Measurements from ENCODE around the gene CARMIL1.

DNA sequence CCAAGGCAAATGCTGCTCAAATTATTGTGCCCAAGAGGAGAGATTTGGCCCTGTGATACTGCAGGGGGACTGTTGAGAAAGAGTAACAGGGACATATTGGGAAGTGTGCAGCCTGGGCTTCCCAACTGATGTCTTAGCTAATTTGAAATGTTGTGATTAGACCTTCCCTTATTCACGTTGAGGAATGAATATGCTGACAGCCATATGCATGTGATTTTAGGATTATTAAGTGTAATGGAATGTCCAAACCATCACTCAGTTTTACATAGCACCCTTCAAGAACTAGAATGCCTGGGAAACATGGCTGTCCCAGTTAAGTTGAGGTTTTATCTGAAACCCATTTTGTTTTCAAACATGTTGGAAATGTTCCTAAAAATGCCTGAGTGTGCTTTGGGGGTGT, 81.4 kb downstream of the CARMIL1 start:
- TF ChIP-seq, protein P1, sequence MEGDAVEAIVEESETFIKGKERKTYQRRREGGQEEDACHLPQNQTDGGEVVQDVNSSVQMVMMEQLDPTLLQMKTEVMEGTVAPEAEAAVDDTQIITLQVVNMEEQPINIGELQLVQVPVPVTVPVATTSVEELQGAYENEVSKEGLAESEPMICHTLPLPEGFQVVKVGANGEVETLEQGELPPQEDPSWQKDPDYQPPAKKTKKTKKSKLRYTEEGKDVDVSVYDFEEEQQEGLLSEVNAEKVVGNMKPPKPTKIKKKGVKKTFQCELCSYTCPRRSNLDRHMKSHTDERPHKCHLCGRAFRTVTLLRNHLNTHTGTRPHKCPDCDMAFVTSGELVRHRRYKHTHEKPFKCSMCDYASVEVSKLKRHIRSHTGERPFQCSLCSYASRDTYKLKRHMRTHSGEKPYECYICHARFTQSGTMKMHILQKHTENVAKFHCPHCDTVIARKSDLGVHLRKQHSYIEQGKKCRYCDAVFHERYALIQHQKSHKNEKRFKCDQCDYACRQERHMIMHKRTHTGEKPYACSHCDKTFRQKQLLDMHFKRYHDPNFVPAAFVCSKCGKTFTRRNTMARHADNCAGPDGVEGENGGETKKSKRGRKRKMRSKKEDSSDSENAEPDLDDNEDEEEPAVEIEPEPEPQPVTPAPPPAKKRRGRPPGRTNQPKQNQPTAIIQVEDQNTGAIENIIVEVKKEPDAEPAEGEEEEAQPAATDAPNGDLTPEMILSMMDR (tag by site-specific recombination; IDR thresholded peaks at IDR 0.05): no peak
- TF ChIP-seq ZBTB8A (tag by site-specific recombination; IDR thresholded peaks at IDR 0.05) (no peak), BCL11A (tag by site-specific recombination; IDR thresholded peaks at IDR 0.05; ENCODE audit: low read depth) (no peak), ZNF530 (tag by site-specific recombination; IDR thresholded peaks at IDR 0.05; ENCODE audit: low read depth) (no peak), ZNF146 (tag by site-specific recombination; IDR thresholded peaks at IDR 0.05) (no peak), RBAK (tag by site-specific recombination; IDR thresholded peaks at IDR 0.05) (no peak)
- TF ChIP-seq, protein P2, sequence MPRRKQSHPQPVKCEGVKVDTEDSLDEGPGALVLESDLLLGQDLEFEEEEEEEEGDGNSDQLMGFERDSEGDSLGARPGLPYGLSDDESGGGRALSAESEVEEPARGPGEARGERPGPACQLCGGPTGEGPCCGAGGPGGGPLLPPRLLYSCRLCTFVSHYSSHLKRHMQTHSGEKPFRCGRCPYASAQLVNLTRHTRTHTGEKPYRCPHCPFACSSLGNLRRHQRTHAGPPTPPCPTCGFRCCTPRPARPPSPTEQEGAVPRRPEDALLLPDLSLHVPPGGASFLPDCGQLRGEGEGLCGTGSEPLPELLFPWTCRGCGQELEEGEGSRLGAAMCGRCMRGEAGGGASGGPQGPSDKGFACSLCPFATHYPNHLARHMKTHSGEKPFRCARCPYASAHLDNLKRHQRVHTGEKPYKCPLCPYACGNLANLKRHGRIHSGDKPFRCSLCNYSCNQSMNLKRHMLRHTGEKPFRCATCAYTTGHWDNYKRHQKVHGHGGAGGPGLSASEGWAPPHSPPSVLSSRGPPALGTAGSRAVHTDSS (tag by site-specific recombination; IDR thresholded peaks at IDR 0.05): no peak
- TF ChIP-seq, protein P3, sequence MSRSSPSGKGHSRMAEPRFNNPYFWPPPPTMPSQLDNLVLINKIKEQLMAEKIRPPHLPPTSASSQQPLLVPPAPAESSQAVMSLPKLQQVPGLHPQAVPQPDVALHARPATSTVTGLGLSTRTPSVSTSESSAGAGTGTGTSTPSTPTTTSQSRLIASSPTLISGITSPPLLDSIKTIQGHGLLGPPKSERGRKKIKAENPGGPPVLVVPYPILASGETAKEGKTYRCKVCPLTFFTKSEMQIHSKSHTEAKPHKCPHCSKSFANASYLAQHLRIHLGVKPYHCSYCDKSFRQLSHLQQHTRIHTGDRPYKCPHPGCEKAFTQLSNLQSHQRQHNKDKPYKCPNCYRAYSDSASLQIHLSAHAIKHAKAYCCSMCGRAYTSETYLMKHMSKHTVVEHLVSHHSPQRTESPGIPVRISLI (tag by site-specific recombination; IDR thresholded peaks at IDR 0.05): no peak
